Embryonic facial prominence (tissue), 1 donor: Measurements from ENCODE around the gene PPM1K.
A peak's percentile ranks its signal among the peaks of the same experiment; 100 is the strongest.

Experiments
- DNase-seq: peaks from one replicate; pipeline ENCODE4 v3.0.0-alpha.2; 2016; ENCODE audit errors: extremely low spot score

PPM1K gene

DNA sequence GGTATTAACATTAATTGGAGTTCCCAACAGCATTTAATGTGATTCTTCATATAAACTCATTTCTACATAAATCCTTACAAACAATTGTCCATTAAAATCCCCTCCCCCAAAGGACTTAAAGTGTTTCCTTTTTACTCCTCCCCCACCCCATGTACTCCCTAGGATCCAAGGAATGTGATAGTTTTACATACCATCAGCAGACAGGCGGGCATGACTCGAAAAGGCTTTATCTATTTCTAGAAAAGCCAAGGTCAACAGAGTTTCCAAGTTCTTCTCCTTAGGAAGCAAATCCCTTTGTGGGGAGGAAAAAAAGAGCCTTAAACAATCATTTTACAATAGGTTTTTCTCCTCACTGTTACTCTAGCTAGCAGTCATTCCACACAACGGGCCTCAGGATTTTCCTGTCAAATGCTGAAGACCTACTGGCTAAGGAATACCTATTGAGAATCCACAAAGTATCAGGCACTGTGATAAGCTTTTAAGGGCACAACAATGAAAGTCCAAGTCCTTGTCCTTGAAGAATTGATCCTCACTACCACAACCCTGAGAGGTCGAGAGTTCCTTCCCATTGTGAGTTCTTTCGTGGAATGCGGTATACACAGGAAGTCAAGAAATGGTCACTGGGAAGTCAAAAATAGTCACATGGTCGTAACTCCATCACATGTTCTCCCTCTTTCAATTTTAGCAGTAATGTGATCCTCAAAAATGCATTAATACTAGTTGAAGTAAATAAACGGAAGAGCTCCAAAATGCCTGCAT is 7.2 kb downstream of the PPM1K start:
- DNase-seq, result no peak

DNA sequence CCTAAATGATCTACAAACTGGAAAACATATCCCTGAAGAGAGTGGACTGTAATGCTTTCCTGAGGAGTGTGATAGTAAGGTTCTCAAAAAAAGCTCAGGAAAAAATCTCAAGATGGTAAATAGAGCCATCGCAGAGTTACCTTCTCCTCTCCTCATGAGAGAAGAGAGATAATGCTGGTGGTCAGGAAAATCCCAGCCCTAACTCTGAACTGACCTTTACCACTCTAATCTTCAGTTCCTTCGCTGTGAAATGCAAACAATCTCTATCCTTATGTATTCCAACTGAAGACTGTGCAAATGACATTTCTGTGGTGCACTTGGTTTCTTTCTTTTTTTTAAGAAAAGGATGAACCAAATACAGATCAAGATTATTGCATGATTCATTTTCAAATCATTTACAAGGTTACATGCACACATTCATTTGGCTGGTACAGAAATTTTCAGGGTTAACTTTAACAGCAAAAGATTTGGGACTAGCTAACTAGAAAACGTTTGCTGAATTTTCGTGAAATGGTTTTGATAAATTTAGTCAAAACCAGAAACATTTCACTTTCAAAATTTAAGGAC is 8.3 kb downstream of the PPM1K start:
- DNase-seq, result no peak

DNA sequence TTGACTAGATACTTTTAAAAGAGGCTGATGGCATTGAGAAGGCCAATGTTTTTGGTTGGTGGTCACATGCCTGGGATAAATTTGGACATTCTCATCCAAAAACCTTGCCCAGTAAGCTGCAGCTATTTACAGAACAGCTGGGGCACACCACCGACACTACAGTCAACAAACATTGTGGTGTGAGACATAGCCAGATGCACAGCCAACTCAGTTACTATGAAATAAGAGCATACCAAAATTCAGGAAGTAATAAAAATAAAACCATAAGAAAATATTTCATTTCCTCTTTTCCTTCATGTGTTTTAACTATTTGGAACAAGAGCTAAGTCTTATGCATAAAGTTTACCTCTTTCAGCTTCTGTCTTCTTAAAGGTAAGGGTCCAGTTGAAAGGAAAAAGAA is 8.8 kb downstream of the PPM1K start:
- DNase-seq, result no peak

DNA sequence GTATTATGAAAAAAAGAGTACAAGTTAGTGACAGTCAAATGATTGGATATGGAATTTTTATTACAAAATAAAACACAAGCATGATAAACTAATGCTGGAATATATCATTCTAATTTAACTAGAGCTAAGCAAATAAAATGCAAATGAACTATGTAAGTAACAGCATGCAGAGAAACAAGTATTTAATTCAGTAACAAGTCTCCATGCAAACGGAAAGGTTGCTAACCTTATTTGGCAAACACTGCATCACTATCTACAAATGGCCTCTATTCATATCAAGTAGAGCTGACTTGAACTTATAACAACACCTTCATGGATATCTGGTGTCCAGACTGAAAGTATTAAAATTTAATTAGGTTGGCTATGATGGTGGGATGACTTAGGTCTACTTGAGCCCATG is 15.4 kb downstream of the PPM1K start:
- DNase-seq, result no peak

DNA sequence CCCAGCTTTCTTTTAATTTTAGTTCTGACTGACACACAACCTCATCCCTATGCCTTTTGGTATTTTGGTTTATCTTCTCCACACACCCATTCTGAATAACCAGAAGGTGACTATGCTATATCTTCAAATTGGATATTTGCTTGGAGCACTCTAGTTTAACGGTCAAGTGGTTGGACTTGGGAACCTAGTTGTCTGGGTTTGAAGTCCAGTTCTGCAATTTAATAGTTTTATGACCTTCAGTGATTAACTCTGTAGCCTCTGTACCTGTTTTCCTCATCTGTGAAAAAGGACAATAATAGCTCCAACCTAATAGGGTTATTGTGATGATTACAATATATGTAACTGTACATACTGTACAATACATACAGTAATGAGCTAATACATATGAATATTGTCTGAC is 20.0 kb downstream of the PPM1K start:
- no peak for DNase-seq

DNA sequence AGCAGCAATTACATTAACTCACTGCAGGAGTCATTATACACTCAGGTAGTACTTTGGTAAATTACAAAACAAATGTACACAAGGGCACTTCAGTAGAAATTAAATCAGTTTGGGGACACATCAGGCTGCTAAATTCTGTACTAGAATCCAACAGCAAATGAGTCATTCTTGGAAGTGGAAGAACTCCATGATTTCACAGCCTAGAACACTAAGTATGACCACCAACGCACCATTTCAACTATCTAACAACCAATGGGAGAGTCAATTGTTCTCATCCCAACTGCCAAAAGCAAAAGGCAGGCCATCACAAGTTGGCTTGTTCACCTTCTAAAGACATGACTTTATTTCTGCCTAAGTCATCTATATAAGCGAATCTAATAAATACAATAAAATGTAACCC is 26.6 kb downstream of the PPM1K start:
- no peak for DNase-seq

DNA sequence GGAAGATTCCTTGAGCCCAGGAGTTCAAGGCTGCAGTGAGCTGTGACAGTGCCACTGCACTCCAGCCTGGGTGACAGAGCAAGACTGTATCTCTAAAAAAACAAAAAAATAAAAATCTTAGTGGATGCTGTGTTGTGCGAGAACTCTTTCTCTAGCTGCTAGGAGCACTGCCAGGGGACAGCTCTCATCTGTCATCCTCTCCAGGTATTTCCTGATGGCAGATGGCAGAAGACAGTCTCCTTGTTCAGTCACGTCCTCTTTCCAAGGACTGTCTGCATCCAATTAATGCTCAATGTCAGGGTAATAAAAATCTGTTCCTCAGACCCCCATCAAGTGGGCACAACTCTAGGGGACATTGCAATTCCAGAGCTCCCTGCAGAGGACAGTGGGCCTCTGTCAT is 29.2 kb downstream of the PPM1K start:
- no peak for DNase-seq

DNA sequence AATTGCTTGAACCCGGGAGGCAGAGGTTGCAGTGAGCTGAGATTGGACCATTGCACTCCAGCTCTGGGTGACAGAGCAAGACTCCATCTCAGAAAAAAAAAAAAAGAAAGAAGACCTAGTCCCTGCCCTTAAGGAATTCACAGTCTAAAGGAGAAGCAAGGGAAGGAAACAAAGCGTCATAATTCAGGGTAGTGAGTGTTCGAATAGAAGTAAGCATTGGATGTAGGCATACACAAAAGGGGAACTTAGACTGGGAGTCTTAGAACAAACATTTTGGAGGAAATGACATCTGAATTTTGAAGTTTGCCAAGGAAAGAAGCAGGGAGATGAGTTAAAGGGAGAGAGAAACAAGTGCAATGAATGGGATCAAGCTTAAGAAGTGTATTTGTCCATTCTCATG is 32.4 kb downstream of the PPM1K start:
- no peak for DNase-seq

DNA sequence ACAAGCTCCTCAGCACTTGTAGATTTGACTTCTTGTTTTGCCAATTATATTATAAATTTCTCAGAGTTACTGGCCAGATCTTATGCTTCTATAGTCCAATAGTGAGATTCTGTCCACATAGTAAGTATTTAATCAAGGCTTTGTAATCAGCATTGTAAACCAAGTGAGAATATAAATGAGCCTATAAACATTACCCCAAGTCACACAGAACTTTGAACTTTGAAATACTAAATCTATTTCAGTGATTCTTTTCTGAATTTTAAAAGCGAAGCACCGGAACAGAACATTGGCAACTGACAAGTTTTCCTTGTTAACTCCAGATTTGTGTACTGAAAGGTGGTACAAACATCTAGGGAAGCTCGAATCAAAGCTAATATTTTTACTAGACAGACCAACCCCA is 37.2 kb downstream of the PPM1K start:
- no peak for DNase-seq

DNA sequence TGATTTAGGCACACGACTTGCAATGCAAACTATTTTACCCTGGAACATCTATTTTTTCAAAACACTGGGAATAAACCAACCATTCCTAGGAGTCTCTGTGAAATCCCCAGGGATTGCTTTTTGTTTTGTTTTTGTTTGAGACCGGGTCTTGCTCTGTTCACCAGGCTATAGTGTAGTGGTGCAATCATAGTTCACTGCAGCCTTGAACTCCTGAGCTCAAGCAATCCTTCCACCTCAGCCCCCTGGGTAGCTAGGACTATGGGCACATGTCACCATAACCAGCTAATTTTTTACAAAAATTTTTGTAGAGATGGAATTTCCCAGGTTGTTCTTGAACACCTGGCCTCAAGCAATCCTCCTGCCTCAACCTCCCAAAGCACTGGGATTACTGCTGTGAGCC is 37.8 kb downstream of the PPM1K start:
- DNase-seq, result no peak

DNA sequence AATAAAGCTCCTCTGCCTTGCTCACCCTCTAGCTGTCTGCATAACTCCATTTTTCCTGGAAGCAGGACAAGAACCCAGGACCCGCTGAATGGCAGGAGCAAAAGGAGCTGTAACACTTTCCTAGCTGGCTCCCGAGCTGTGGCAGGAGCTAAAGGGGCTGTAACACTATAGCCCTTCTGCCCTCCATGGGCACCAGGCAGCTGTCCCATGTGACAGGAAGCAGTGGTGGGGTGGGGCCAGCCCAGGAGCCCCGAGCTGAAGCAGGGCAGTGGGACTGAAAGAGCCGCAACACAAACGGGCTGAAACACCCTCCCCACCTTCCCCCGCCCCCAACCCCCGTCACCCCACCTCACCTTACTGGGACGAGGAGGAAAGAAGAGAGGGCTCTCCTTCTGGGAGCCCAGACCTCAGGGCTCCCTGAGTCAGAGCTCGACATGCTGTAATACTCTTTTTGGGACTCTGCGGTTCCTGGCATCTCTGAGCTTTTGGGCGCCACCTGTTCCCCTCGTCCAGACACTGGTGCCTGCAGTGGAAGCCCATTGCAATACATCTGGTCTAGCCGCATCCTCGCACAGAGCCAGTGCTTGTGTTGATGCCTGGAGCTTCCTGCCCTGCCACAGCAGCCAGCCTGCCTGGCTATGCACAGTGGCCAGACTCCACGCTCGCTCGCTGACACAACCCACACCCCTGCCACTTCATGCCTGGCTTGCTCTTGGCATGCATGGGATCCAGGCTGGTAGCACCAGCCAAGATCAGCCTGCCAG is 39.4 kb downstream of the PPM1K start:
- DNase-seq, result no peak

DNA sequence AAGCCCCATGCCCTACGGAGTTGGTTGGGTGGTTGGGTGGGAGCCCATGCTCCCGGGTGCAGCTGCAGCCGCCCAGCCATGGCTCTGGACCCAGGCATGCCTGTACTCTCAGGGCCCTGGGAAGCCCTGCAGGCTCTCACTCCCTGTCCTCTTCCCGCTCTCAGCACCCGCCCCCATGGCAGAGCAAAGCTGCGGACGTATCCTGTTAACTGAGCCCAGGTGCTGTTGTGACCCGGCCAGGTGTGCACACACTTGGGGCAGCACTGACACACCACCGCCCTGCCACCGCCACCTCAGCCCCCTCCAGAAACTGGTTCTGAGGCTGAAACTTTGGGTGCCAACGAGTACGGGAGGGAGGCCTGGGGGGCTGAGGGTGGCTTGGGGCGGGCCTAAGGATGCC is 40.3 kb downstream of the PPM1K start:
- no peak for DNase-seq

DNA sequence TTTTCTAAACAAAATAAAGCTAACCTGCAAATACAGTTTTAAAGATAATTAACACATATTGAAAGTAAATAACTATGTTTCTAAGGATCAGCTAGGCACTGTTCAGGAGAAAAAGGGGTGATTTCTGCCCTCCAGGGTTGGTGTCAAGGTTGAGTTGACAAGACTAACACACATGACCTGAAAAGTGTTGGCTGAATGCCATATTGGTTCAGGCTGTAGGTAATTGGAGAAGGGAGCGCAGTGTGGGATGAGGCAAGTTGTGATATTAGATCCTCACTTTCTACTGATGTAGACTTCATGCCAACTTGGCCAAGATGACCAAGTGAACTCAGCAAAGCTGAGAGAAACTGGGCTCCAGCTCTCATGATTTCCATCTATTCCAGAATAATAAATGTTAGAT is 42.2 kb downstream of the PPM1K start:
- no peak for DNase-seq

DNA sequence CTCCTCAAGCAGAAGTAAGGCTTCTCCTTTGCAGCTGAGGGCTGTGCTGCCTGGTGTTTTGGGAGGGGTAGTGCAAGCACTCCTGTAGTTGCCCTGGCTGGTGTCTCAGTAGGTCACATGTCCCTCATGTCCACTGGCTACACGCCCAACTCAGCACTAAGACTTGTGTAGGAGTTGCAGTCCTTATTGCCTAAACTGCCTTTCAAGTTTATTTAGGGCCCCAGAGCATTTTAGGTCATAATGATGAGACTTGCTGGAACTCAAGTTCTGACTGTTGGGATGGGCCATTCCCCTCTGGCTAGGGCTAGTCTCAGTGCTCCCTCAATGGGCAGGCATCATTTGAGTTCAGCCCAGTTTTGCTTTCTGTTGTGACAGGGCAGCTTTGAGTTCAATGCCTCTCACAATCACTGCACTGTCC is 44.1 kb downstream of the PPM1K start:
- no peak for DNase-seq

DNA sequence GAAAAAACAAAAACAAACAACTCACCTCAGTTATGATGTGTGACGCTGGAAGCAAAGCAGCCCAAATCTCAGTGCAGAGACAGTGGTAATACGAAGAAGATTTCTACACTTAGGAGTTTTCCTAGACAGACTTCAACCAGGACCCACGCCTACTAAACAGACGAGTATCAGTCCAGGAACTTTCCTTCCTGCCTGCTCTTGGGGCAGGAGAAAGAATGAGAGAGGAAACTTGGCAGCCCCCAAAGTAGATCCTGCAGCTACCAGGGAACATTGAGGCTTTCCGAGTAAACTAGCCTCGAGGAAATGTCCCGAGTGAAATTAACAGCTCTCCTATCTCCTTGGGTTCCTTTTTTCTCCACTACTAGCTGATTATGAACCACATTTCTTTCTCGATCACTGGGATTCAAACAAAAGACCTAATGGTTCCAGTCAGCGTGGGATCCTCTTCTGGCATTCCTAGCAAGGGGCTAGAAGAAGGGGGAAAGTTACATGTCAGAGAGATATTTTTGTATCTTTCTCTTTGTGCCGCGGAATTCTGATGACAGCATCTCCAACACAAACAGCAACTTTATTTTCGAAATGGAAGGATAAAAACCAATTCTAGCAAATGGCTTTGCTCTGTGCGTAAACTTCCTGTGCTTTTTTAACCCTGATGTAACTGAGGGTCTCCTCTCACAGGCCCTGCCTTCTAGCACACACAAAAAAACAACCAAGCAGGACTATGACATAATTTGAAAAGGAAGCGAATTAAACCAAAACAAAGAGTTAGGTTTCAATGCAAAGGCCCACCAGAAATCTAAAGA is 53.2 kb downstream of the PPM1K start:
- peak; percentile 7 for DNase-seq

DNA sequence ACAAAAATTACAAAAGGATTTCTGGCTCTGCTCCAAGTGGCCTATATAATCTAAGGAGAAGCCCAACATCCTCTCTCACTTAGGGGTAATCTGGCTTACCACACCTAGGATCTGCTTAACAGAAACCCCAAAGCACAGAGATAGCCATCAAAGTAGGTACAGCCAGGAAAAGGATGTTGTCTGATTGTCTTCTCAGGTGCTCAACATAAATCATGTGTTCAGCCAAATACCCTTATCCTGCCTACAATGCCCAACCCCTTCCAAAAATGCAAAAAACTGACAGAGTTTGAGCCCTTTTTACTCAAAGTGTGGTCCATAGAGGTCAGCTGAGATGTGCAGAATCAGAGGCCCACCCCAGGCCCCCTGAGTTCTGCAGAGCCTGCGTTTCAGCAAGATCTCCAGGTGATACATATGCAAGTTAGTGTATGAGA is 53.9 kb downstream of the PPM1K start:
- DNase-seq, result no peak

DNA sequence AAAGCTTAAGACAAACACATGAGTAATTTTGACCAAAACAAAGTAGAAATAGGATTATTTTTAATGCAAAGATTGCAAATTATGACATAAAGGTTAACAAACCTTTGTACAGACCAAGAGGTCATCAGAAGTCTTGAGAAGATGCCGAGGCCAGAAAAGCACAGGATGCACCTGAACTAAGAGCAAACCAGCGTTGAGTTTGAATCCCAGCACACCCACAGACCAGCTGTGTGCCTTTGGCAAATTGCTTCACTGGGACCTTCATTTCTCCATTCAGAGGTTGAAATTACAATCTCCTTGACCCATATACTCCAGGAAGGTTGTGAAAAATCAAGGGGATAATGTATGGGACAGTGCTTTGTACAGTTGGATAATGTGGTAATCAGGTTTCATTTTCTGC is 56.6 kb downstream of the PPM1K start:
- no peak for DNase-seq

DNA sequence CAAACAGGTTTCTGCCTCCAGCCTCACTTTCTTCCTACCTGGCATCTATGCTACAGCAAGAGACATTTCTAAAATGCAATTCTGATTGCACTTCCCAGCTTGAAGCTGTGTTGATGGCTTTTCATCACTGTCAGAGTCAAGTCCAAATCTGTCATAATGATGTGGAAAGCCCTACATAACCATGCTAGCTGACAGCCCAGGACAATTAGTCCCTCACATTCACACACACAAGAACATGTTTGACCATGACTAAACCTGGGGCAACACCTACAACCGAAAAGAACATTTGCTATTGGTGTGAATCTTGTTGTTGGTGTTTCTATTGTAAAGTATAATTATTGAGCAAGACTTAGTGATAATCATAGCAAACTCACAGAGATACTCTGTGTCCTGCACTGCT is 58.2 kb downstream of the PPM1K start:
- DNase-seq, result no peak

DNA sequence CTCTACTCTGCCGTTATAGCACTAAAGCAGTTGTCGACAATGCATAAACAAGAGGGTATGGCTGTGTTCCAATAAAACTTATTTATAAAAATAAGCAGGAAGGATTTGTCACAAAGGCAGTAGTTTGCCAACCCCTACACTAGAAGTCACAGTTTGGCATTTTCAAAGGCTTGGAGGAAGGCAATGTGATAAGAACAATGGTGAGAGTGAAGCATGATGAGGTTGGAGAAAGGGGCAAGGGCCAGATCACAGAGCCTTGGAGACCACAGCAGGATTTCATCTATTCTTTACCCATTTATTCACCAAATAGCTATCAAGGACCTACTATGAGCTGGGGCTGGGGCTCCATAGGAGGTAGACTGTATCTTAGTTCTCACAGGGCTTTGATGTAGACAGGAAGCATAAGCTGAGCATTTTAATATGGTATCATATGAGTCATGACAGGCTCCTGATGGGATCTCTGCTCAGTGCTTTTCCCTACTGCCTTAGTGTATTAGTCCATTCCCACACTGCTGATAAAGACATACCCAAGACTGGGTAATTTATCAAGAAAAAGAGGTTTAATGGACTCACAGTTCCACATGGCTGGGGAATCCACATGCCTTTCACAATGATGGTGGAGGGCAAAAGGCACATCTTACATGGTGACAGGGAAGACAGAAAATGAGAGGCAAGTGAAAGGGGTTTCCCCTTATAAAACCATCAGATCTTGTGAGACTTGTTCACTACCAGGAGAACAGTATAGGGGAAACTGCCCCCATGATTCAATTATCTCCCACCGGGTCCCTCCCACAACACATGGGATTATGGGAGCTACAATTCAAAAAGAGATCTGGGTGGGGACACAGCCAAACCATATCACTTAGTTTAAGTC is 58.9 kb downstream of the PPM1K start:
- no peak for DNase-seq

DNA sequence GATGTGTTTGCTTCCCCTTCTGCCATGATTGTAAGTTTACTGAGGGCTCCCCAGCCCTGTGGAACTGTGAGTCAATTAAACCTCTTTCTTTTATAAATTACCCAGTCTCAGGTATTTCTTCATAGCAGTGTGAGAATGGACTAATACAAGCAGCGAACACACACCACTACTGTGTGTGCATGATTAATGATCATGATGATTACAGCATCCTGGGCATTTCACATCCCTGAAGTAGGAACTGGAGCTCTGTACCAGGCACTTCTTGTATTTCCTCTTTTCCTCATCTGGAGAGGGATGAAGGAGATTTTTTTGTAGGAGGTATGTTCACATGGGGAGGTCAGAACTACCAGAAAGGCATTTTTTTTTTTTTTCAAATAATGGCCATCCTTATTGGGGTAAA is 60.8 kb downstream of the PPM1K start:
- no peak for DNase-seq

DNA sequence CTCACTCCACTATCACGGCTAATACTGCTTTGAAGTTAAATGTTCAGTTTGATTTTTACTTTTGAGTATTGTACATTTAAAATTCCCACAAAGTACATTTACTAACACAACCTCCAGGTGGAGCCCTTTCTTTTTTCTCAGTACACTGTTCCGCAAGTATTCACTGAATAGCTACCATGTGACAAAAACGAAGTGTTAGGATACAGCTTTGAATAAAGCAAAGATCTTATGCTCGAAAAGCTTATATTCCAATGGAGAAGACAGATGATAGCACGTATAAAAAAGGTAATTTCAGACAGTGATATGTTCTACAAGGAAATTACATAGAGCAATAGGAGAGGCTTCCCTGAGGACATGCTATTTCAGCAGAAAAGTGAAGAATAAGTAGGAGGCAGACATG is 65.3 kb downstream of the PPM1K start:
- peak; percentile 63 for DNase-seq
